ENCODE results near the gene CAPN14.

Gene CAPN14

GRCh38 chr2:31217465-31218200, at the start of gene CAPN14:
Gene CAPN14, minus strand, starts transcription at chr2:31217515. Its CDS starts 12,068 bp downstream, at chr2:31205447.
- TF ChIP-seq ZNF274 (IDR thresholded peaks at IDR 0.05; ENCODE audit: low read depth, low read length): no peak
- H3K4me3 ChIP-seq (ENCODE audit: low read length): no peak within 1 kb of the TSS

GRCh38 chr2:31266804-31267203, 49.5 kb upstream of the CAPN14 start:
- H3K4me3 ChIP-seq (ENCODE audit: low read length): no peak overlapping the region

GRCh38 chr2:31265234-31265633, 47.9 kb upstream of the CAPN14 start:
- no peak overlapping the region for H3K4me3 ChIP-seq (ENCODE audit: low read length)
- no peak for TF ChIP-seq ZNF274 (IDR thresholded peaks at IDR 0.05; ENCODE audit: low read depth, low read length)

More at GRCh38 chr2:31266804-31267203, 49.5 kb upstream of the CAPN14 start:
- TF ChIP-seq ZNF274 (IDR thresholded peaks at IDR 0.05; ENCODE audit: low read depth, low read length): no peak

- H3K4me3 ChIP-seq (ENCODE audit: low read length): no peak overlapping the region
- TF ChIP-seq ZNF274 (IDR thresholded peaks at IDR 0.05; ENCODE audit: low read depth, low read length): no peak
These were observed 46.4 kb upstream of the CAPN14 start for GRCh38 chr2:31263636-31264190.

GRCh38 chr2:31260870-31261269, 43.6 kb upstream of the CAPN14 start:
- H3K4me3 ChIP-seq (ENCODE audit: low read length): no peak overlapping the region
- TF ChIP-seq ZNF274 (IDR thresholded peaks at IDR 0.05; ENCODE audit: low read depth, low read length): no peak

GRCh38 chr2:31259075-31259474, 41.8 kb upstream of the CAPN14 start:
- H3K4me3 ChIP-seq (ENCODE audit: low read length): no peak overlapping the region
- TF ChIP-seq ZNF274 (IDR thresholded peaks at IDR 0.05; ENCODE audit: low read depth, low read length): no peak

GRCh38 chr2:31258351-31258750, 41.0 kb upstream of the CAPN14 start:
- H3K4me3 ChIP-seq (ENCODE audit: low read length): no peak overlapping the region
- no peak for TF ChIP-seq ZNF274 (IDR thresholded peaks at IDR 0.05; ENCODE audit: low read depth, low read length)

- no peak overlapping the region for H3K4me3 ChIP-seq (ENCODE audit: low read length)
- no peak for TF ChIP-seq ZNF274 (IDR thresholded peaks at IDR 0.05; ENCODE audit: low read depth, low read length)
These were observed 39.5 kb upstream of the CAPN14 start for GRCh38 chr2:31256611-31257382.

- H3K4me3 ChIP-seq (ENCODE audit: low read length): no peak overlapping the region
- no peak for TF ChIP-seq ZNF274 (IDR thresholded peaks at IDR 0.05; ENCODE audit: low read depth, low read length)
These were observed 38.7 kb upstream of the CAPN14 start for GRCh38 chr2:31255911-31256571.

GRCh38 chr2:31254237-31255203, 37.2 kb upstream of the CAPN14 start:
- TF ChIP-seq ZNF274 (IDR thresholded peaks at IDR 0.05; ENCODE audit: low read depth, low read length): no peak
- no peak overlapping the region for H3K4me3 ChIP-seq (ENCODE audit: low read length)

GRCh38 chr2:31253356-31254131, 36.2 kb upstream of the CAPN14 start:
- no peak overlapping the region for H3K4me3 ChIP-seq (ENCODE audit: low read length)
- TF ChIP-seq ZNF274 (IDR thresholded peaks at IDR 0.05; ENCODE audit: low read depth, low read length): no peak

- TF ChIP-seq ZNF274 (IDR thresholded peaks at IDR 0.05; ENCODE audit: low read depth, low read length): no peak
- H3K4me3 ChIP-seq (ENCODE audit: low read length): no peak overlapping the region
These were observed 34.5 kb upstream of the CAPN14 start for GRCh38 chr2:31251851-31252250.

GRCh38 chr2:31251018-31251417, 33.7 kb upstream of the CAPN14 start:
- no peak overlapping the region for H3K4me3 ChIP-seq (ENCODE audit: low read length)

More at GRCh38 chr2:31251018-31251417, 33.7 kb upstream of the CAPN14 start:
- TF ChIP-seq ZNF274 (IDR thresholded peaks at IDR 0.05; ENCODE audit: low read depth, low read length): no peak
